Spleen (tissue), 11 donors: ENCODE data around the gene CYP4F22. TPM values are rescaled to one million over a fixed set of nuclear protein-coding genes. Genes with fewer than 3 reads are reported as not detected.
"Not testable (repeated sequence)": the region's sequence is repeated elsewhere in the genome, so short reads cannot be mapped to it uniquely, and the experiment has no call there.

Source experiments
- DNase-seq: peaks from one replicate; pipeline ENCODE4 v3.0.0-alpha.2; 2020
- H3K27ac ChIP-seq, 8 donors: fragments of 200-600 bp; sonication (generic) in 7 of 8; 1 replicate in 4 of 8; 2 replicates in 4 of 8; pipeline versions ENCODE4 v1.5.0 to v1.8.0; 2016 to 2021; ENCODE audit warnings: inconsistent platforms in 4 of 8, mild to moderate bottlenecking in 4 of 8, moderate library complexity in 1 of 8
- H3K27me3 ChIP-seq, 7 donors: fragments of 200-600 bp; sonication (generic) in 6 of 7; replicated peaks in 1 of 7; 1 replicate in 4 of 7; 2 replicates in 3 of 7; pipeline versions ENCODE4 v1.5.0 to v1.8.0; 2016 to 2021; ENCODE audit warnings: inconsistent platforms in 3 of 7, mild to moderate bottlenecking in 1 of 7
- H3K36me3 ChIP-seq, 6 donors: fragments of 200-600 bp; sonication (generic) in 5 of 6; 1 replicate in 4 of 6; 2 replicates in 2 of 6; pipeline versions ENCODE4 v1.5.0 to v1.8.0; 2016 to 2021; ENCODE audit warnings: inconsistent platforms in 2 of 6
- H3K4me1 ChIP-seq, 6 donors: fragments of 200-600 bp; sonication (generic) in 5 of 6; 1 replicate in 3 of 6; 2 replicates in 3 of 6; pipeline versions ENCODE4 v1.5.0 to v1.8.0; 2016 to 2021; ENCODE audit warnings: inconsistent platforms in 3 of 6
- H3K4me3 ChIP-seq, 8 donors: fragments of 200-600 bp; sonication (generic) in 7 of 8; 1 replicate in 4 of 8; 2 replicates in 4 of 8; pipeline versions ENCODE4 v1.5.0 to v1.8.0; 2016 to 2021; ENCODE audit warnings: inconsistent platforms in 4 of 8, mild to moderate bottlenecking in 4 of 8, moderate library complexity in 2 of 8
- H3K9me3 ChIP-seq, 8 donors: fragments of 200-600 bp; sonication (generic) in 7 of 8; 1 replicate in 4 of 8; 2 replicates in 4 of 8; pipeline versions ENCODE4 v1.5.0 to v1.8.0; 2016 to 2021; ENCODE audit warnings: inconsistent platforms in 4 of 8
- CTCF ChIP-seq, 11 experiments: fragments of 200-600 bp in 7 of 11; fragments of 450-650 bp in 4 of 11; sonication (generic) in 4 of 11; IDR thresholded peaks in 8 of 11; conservative IDR thresholded peaks in 3 of 11; 1 replicate in 7 of 11; 2 replicates in 4 of 11; pipeline versions ENCODE4 v1.4.0 to v1.8.0; 2016 to 2021; ENCODE audit warnings: antibody characterized with exemption in 11 of 11, inconsistent platforms in 4 of 11, mild to moderate bottlenecking in 1 of 11
- POLR2A ChIP-seq, 3 donors: fragments of 450-650 bp; IDR thresholded peaks; one replicate each; pipeline ENCODE4 v1.5.1; 2017; ENCODE audit warnings: antibody characterized with exemption in 3 of 3, mild to moderate bottlenecking in 1 of 3
- POLR2AphosphoS5 ChIP-seq, 3 donors: sonication (generic); formaldehyde crosslinking; IDR thresholded peaks; one replicate each; pipeline ENCODE4 v1.5.1; 2017; ENCODE audit warnings: antibody characterized with exemption in 3 of 3
- WGBS, 5 donors: extraction: QIAGEN DNeasy Blood & Tissue Kit in 3 of 5; methylation state at CpG; one replicate each; pipeline versions ENCODE4 v1.1.5 to v1.1.7; 2013 to 2018; 5-methylcytosine and 5-hydroxymethylcytosine counted together
- intact Hi-C: fragments of 100-400 bp; cut with DNase I; formaldehyde crosslinking; loops from one replicate; pipeline ENCODE4 v1.15.0; 2023; ENCODE audit warnings: low total_unique reads
- polyA plus RNA-seq, 3 donors: library from polyadenylated mRNA; stranded (reverse); fragments of 200-250 nt; gene quantifications; one replicate each; pipeline ENCODE4 v1.2.1, GENCODE V29; 2013
- total RNA-seq, 7 donors: library from RNA; depleted of rRNA in 3 of 7; stranded (reverse); fragments of >200 nt in 3 of 7; fragmentation: NEBNext Ultra II Directional in 4 of 7; extraction: Animal tissue kit (Norgen Biotek cat#: 25700) in 4 of 7; gene quantifications; one replicate each; pipeline versions ENCODE4 v1.1.0 to v1.2.1, GENCODE V29; 2016 to 2021
- donor health status: healthy with polysubstance abuse.
- donor health status: DM: no; HTN: no; CAD: no; lungs with moderate emphysema.
- donor health status: DM: no; HTN: no; CAD: no.
- donor health status: Bipolar disorder and iron deficiency.
- donor health status: healthy.
- donor health status: DM: no; HTN: no; CAD: no.
- donor health status: DM: yes; HTN: yes; CAD: no.

CYP4F22 gene
- total and polyA plus RNA-seq, 10 donors, result 0.10 to 1.2 (median 0.29) TPM; not detected in 2

- Histone ChIP-seq H3K4me3 (no peak overlapping the region), H3K27me3 (peaks cover 0 to 72% (median 30%) of the 10 kb centered on the region in 7 donors), H3K4me1 (peaks cover 3 to 16% (median 10%) of the 10 kb centered on the region in 6 donors), H3K36me3 (no peaks in the 10 kb centered on the region), H3K27ac (no peak overlapping the region), H3K9me3 (no peaks in the 10 kb centered on the region)
- 71 to 79% (median 76%) methylated on average over 14 of the region's 14 CpGs for WGBS, 5 donors
- DNase-seq, result no peak
- intact Hi-C loops, result no loop called here
- no peak for TF ChIP-seq CTCF (IDR thresholded peaks at IDR 0.05 in 8 of 11, conservative IDR thresholded peaks at IDR 0.05 in 3 of 11)
- no peak for TF ChIP-seq POLR2A (IDR thresholded peaks at IDR 0.05)
- TF ChIP-seq POLR2AphosphoS5 (IDR thresholded peaks at IDR 0.05), result no peak
Measured at GRCh38 chr19:15507068-15508034, 974 bp upstream of the CYP4F22 start.

GRCh38 chr19:15511671-15512424 is 3.5 kb downstream of the CYP4F22 start:
- Histone ChIP-seq H3K4me1 (peaks cover 3 to 31% (median 15%) of the 10 kb centered on the region in 6 donors), H3K4me3 (no peak overlapping the region), H3K36me3 (no peaks in the 10 kb centered on the region), H3K27me3 (peaks cover 0 to 53% (median 30%) of the 10 kb centered on the region in 7 donors), H3K9me3 (peaks cover 0 to 16% (median 13%) of the 10 kb centered on the region in 8 donors), H3K27ac (no peak overlapping the region)
- no peak for TF ChIP-seq POLR2A (IDR thresholded peaks at IDR 0.05)
- no peak for TF ChIP-seq CTCF (IDR thresholded peaks at IDR 0.05 in 8 of 11, conservative IDR thresholded peaks at IDR 0.05 in 3 of 11)
- TF ChIP-seq POLR2AphosphoS5 (IDR thresholded peaks at IDR 0.05), result no peak
- DNase-seq, result no peak
- WGBS, 5 donors, result 88 to 94% (median 94%) methylated on average over 18 to 19 of the region's 19 CpGs
- intact Hi-C loops, result no loop called here

- Histone ChIP-seq H3K27me3 (peaks cover 0 to 35% (median 7%) of the 10 kb centered on the region in 7 donors), H3K4me1 (peaks cover 0 to 16% (median 4%) of the 10 kb centered on the region in 6 donors), H3K9me3 (peaks cover 0 to 29% (median 20%) of the 10 kb centered on the region in 8 donors), H3K27ac (peak overlapping the region; percentile 42 to 83 (median 69))
- H3K4me3 ChIP-seq, intact Hi-C loops, DNase-seq, H3K36me3 ChIP-seq: not testable (repeated sequence)
- WGBS, 5 donors, result 87 to 93% (median 90%) methylated on average over 9 of the region's 9 CpGs
Measured at GRCh38 chr19:15515227-15515625, 6.9 kb downstream of the CYP4F22 start.

- Histone ChIP-seq H3K27me3 (peaks cover 0 to 29% (median 4%) of the 10 kb centered on the region in 7 donors), H3K4me3 (no peak overlapping the region), H3K9me3 (peaks cover 0 to 29% (median 20%) of the 10 kb centered on the region in 8 donors), H3K27ac (no peak overlapping the region), H3K36me3 (no peaks in the 10 kb centered on the region), H3K4me1 (peaks cover 0 to 16% (median 4%) of the 10 kb centered on the region in 6 donors)
- no peak for DNase-seq
- intact Hi-C loops, result no loop called here
- WGBS, 5 donors, result 89 to 96% (median 95%) methylated on average over 3 of the region's 3 CpGs
- no peak for TF ChIP-seq CTCF (IDR thresholded peaks at IDR 0.05 in 8 of 11, conservative IDR thresholded peaks at IDR 0.05 in 3 of 11)
- TF ChIP-seq POLR2AphosphoS5 (IDR thresholded peaks at IDR 0.05), result no peak
- no peak for TF ChIP-seq POLR2A (IDR thresholded peaks at IDR 0.05)
Measured at GRCh38 chr19:15516363-15516762, 8.0 kb downstream of the CYP4F22 start.
